Right atrium auricular region (tissue), 2 donors: ENCODE data around the gene UBE2V1. TPM values are rescaled to one million over a fixed set of nuclear protein-coding genes. Genes with fewer than 3 reads are reported as not detected.

Experiments used
- DNase-seq: peaks from one replicate; pipeline ENCODE4 v3.0.0-alpha.2; 2019; ENCODE audit warnings: low spot score
- H3K27ac ChIP-seq, 2 donors: fragments of 200-600 bp; sonication (generic); 1 replicate in 1 of 2; 2 replicates in 1 of 2; pipeline ENCODE4 v1.5.1; 2016 to 2019
- H3K27me3 ChIP-seq, 2 donors: fragments of 200-600 bp; sonication (generic); one replicate each; pipeline versions ENCODE4 v1.5.1 to v1.6.0; 2017 to 2019
- H3K36me3 ChIP-seq: fragments of 200-600 bp; sonication (generic); one replicate; pipeline ENCODE4 v1.5.1; 2016
- H3K4me1 ChIP-seq, 2 donors: fragments of 200-600 bp; sonication (generic); one replicate each; pipeline versions ENCODE4 v1.5.1 to v1.6.0; 2017 to 2019
- H3K4me3 ChIP-seq, 2 donors: fragments of 200-600 bp; sonication (generic); 1 replicate in 1 of 2; 2 replicates in 1 of 2; pipeline ENCODE4 v1.5.1; 2017 to 2019; ENCODE audit warnings: mild to moderate bottlenecking in 1 of 2, moderate library complexity in 1 of 2
- H3K9me3 ChIP-seq, 2 donors: fragments of 200-600 bp; sonication (generic); one replicate each; pipeline ENCODE4 v1.5.1; 2019
- CTCF ChIP-seq, 2 donors: fragments of 200-600 bp; sonication (generic); IDR thresholded peaks; one replicate each; pipeline ENCODE4 v1.5.1; 2019; ENCODE audit warnings: antibody characterized with exemption in 2 of 2
- total RNA-seq, 2 donors: library from RNA; depleted of rRNA; stranded (reverse); fragments of >200 nt; gene quantifications; one replicate each; pipeline ENCODE4 v1.1.0, GENCODE V29; 2016

Gene UBE2V1
- total RNA-seq, 2 donors from 2014 or later, result 61.2 to 70.2 TPM

DNA sequence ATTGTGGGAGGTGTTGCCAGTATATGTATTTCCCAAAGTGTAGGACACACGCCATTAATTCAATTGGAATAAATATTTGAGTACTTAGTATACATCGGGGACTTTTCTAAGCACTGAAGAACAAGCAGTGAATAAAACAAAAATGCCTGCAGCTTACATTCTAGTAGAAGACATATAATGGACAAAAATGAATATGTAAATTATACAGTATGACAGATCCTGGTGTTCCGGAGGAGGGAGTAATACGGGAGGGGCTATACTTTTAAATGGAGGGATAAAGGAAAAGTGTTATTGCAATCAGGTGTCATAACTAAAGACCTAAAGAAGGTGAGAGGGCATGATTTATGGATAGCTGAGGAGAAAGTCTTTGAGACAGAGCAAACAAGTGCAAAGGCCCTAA, 15.1 kb downstream of the UBE2V1 start:
- Histone ChIP-seq H3K4me1 (peaks cover 0 to 59% of the 10 kb centered on the region in 2 donors), H3K27ac (peak overlapping the region in 1 of 2 donors; percentile 56), H3K36me3 (peaks cover 32% of the 10 kb centered on the region), H3K27me3 (no peaks in the 10 kb centered on the region), H3K9me3 (no peaks in the 10 kb centered on the region), H3K4me3 (no peak overlapping the region)
- TF ChIP-seq CTCF (IDR thresholded peaks at IDR 0.05), result no peak
- DNase-seq, result no peak

DNA sequence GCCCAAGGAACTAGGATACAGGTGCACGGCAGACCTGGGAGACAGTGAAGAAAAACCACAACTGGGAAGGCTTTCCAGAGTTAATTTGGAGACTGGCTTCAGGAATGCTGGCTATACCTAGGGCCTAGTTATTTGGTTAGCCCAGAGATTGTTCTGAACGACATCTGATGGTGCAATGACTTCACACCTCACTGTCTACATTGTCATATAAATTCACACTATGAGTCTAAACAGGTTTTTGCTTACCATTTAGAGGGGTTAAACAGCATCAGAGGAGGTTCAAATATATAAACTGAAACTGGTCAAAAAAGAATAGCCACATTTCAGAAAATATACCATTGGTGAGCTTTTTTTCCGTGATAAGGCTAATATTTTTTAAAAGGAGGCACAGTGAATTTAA, 16.7 kb downstream of the UBE2V1 start:
- no peak for DNase-seq
- Histone ChIP-seq H3K4me1 (peaks cover 0 to 53% of the 10 kb centered on the region in 2 donors), H3K4me3 (no peak overlapping the region), H3K27ac (no peak overlapping the region), H3K36me3 (peaks cover 34% of the 10 kb centered on the region), H3K27me3 (no peaks in the 10 kb centered on the region), H3K9me3 (no peaks in the 10 kb centered on the region)
- TF ChIP-seq CTCF (IDR thresholded peaks at IDR 0.05), result no peak

DNA sequence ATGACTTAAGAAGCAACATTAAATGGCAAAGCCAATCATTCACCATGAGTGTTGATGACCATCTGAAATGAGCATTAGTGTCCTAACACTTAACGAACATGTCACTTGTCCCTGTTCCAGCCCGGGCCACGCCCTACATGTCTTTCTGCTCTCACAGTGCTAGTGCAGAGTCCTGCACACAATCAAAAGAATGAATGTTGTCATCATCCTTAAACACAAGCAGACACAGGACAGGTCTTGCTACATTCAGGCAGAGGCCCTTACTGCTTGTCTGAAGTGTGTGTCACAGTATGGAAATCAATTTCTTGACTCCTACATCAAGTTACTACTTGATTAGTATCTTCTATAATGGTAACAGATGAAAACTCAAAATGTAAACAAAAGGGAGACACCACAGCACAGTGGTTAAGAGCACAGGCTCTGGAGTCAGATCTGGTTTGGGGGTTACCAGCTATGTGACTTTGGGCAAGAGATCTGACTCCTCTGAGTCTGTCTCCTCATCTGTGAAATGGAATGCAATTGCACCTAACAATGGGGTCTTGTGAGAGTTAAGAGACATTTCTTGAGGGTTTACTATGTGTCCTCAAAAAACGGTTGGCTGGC, 17.4 kb downstream of the UBE2V1 start:
- Histone ChIP-seq H3K4me3 (no peak overlapping the region), H3K36me3 (peaks cover 34% of the 10 kb centered on the region), H3K27ac (no peak overlapping the region), H3K4me1 (peaks cover 0 to 46% of the 10 kb centered on the region in 2 donors), H3K9me3 (no peaks in the 10 kb centered on the region), H3K27me3 (no peaks in the 10 kb centered on the region)
- TF ChIP-seq CTCF (IDR thresholded peaks at IDR 0.05), result no peak
- no peak for DNase-seq

DNA sequence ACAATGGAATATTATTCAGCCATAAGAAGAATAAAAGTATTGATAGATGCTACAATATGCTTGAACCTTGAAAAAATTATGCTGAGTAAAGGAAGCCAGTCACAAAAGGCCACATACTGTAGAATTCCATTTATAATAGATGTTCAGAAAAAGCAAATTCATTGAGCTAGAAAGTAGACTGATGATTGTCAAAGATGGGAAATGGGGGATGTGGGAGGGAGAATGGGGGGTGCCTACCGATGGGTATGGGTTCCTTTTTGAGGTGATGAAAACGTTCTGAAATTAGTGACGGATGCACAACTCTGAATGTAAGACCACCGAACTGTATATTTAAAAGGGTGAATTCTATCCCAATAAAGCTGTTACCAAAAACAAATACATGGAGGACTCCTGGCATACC, 18.4 kb downstream of the UBE2V1 start:
- Histone ChIP-seq H3K9me3 (no peaks in the 10 kb centered on the region), H3K4me1 (peaks cover 0 to 37% of the 10 kb centered on the region in 2 donors), H3K4me3 (no peak overlapping the region), H3K27me3 (no peaks in the 10 kb centered on the region), H3K27ac (no peak overlapping the region), H3K36me3 (peaks cover 34% of the 10 kb centered on the region)
- no peak for TF ChIP-seq CTCF (IDR thresholded peaks at IDR 0.05)
- no peak for DNase-seq

- Histone ChIP-seq H3K4me3 (no peak overlapping the region), H3K9me3 (no peaks in the 10 kb centered on the region), H3K27ac (no peak overlapping the region), H3K4me1 (peaks cover 0 to 24% of the 10 kb centered on the region in 2 donors), H3K27me3 (no peaks in the 10 kb centered on the region), H3K36me3 (peaks cover 34% of the 10 kb centered on the region)
- no peak for TF ChIP-seq CTCF (IDR thresholded peaks at IDR 0.05)
- no peak for DNase-seq
Measured at GRCh38 chr20:50093240-50093639, 19.7 kb downstream of the UBE2V1 start.

GRCh38 chr20:50092436-50092835, 20.5 kb downstream of the UBE2V1 start:
- TF ChIP-seq CTCF (IDR thresholded peaks at IDR 0.05), result no peak
- H3K4me1 ChIP-seq, result peaks cover 0 to 16% of the 10 kb centered on the region in 2 donors
- H3K36me3 ChIP-seq, result peaks cover 34% of the 10 kb centered on the region
- H3K27me3 ChIP-seq, result no peaks in the 10 kb centered on the region
- no peak overlapping the region for H3K27ac ChIP-seq
- no peak for DNase-seq
- no peaks in the 10 kb centered on the region for H3K9me3 ChIP-seq
- no peak overlapping the region for H3K4me3 ChIP-seq
